ENCODE results near the gene AMPD3.
"Not testable (repeated sequence)": the region's sequence is repeated elsewhere in the genome, so short reads cannot be mapped to it uniquely, and the experiment has no call there.

Gene AMPD3

DNA sequence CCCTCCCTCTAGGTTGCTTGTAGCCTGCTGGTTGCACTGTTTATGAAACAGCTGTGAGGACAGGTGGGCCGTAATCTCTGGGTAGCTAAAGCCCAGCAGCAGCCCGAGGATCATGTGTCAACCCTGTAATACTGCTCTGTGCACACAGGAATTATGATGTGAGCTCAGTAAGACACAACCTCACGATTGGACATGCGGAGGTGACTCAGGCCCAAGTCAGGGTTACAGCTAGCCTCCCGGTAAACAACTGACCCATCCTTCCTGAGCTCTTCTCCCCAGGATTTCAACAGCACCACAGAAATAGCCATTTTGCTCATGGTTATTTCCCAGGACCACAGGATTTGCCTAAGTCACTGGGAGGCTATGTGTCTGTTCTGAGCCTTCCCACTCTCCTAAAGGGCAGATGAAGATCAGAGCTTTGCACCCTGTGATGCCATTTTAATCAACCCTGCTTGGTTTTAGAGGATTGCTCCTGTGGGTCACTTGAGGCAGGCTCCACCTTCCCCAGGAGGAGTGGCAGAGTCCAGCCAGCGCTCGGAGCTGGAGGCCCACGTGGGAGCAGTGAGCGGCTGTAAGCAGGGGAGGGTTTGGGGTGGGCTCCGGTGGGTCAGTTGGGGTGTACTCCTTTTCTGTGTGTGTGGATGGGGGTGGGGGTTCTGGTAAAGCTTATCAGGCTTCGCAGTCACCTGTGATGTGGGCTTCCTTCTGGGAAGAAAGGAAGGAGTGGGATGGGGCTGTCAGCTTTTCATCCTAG is at the start of gene AMPD3:
Gene AMPD3 (plus strand): TSS at position 387 of the 754 bp plus-strand sequence. CDS start 6,256 bp downstream, outside the sequence.
- DNase-seq: peak; percentile 87

DNA sequence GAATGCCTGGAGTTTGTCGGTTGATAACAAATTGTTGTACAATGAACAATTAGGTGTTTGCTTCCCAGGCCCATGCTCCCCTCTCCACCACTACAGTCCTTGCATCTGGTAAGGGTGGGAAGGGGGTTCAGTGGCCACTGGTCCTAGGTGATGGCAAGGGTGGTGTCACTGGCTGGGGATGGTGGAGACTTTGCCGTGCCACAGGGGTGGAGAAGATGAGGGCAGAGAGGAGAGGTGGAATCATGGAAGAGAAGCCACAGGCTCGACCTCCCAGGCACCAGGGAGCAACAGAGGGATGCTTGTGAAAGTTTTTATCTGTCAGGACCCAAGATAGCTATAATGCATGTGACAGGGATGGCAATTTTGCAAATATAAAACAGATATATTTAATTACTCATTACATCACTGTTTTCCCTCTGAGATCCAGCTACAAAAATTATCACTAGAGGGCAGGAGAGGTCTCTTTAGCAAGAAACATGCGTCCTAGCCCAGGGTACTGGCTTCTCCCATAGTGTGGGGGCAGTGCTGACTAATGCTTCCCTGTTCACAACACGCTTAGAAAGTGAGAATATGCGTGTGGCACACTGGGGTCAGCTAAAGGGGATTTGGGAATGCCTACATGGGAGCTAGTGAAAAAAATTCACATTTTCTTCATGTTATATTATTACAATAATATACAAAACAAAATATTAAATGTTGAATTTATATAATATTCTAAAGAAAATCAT is 49.0 kb upstream of the AMPD3 start:
- DNase-seq: peak; percentile 69

GRCh38 chr11:10407055-10407454 is 48.0 kb upstream of the AMPD3 start:
- no peak for DNase-seq

- DNase-seq: no peak
These were observed 47.0 kb upstream of the AMPD3 start for GRCh38 chr11:10407749-10408685.

DNA sequence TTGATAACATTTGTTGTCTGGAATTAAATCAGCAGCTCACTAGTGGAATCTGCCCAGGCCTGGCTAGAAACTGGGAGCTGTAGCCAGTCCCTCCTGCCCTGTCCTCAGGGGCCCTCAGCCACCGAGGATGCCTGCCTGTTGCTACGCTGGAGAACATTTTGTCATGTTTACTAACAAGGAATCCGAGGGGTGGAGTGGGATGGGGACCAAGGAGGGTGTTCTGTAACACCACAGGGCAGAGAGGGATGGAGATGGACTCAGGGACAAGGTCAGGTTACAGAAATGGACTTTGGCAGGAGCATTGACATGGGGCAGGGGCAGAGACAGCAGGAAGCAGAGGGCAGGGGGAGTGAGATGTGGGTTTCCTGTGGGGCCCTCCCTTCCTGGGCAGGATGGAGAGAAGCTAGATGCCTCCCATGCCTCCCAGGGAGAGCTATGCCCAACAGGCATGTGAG is 45.8 kb upstream of the AMPD3 start:
- no peak for DNase-seq

DNA sequence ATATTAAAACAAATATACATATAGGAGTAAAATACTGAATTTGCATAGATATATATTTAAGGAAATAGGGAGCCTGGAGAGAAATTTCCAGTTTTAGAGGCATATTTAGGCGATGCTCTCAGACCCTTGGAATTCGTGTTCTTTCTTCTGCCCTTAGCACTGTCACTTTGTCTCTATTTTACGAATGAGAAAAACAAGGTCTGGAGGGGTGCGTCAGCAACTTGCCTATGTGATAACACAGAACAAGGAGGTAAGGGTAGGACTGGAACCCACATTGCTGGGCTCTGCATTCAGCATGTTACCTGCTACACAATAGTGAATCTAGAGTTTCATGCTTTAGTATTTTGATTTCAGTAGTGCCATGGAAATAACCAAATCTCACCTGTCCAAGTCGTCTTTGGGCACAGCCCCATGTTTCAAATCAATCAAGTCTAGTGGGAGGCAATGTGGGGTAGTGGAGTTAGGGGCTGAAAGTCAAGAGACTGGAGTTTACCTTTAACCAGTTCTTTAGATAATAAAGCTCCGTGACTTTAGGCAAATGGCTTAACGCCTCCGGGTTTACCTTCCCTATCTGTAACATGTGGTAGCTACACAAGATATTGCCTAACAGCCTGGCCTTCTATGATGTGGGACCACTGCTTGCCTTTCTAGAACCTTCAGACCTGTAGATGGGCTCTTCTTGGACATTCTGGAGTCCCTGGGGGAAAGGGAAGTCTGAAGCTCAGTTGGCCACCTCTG is 44.8 kb upstream of the AMPD3 start:
- DNase-seq: no peak

GRCh38 chr11:10410844-10411200 is 44.2 kb upstream of the AMPD3 start:
- no peak for DNase-seq

DNA sequence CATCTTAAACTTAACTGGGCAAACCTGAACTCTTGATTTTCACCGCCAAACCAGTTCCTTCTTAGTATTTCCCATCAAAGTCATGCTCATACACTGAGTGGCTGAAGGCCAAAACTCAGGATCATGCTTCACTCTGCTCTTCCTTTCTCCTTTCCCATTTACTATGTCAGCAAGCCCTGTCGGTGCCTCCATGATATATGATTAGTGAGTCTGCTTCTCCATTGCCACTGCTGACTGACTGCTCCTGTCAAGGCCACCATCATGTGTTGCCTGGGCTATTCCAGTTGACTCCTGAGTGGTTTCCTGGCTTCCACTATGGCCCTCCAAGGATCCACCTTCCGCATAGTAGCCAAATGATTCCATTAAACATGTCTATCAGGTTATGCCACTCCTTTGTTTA is 42.8 kb upstream of the AMPD3 start:
- DNase-seq: no peak

GRCh38 chr11:10413268-10413667 is 41.8 kb upstream of the AMPD3 start:
- no peak for DNase-seq

- DNase-seq: no peak
These were observed 40.9 kb upstream of the AMPD3 start for GRCh38 chr11:10414181-10414580.

- DNase-seq: no peak
These were observed 40.4 kb upstream of the AMPD3 start for GRCh38 chr11:10414659-10415058.

DNA sequence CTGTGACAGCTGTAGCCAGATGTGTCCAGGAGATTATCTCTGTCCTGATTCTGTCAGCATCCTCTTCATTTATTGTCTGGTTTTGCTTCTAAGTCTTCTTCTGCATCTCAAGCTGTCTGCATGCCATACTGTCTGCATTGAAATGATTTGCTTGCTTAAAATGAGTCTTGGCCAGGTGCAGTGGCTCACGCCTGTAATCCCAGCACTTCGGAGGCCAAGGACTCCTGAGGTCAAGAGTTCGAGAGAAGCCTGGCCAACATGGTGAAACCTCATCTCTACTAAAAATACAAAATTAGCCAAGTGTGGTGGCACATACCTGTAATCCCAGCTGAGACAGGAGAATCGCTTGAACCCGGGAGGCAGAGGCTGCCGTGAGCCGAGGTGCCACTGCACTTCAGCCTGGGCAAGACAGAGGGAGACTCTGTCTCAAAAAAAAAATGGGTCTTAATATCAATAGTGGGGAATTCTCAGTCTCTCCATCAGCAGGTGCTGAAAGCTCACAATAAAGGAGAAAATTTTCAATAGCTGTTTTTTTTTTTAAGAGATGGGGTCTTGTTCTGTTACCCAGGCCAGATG is 39.2 kb upstream of the AMPD3 start:
- DNase-seq: no peak

GRCh38 chr11:10418259-10418949 is 36.7 kb upstream of the AMPD3 start:
- no peak for DNase-seq

DNA sequence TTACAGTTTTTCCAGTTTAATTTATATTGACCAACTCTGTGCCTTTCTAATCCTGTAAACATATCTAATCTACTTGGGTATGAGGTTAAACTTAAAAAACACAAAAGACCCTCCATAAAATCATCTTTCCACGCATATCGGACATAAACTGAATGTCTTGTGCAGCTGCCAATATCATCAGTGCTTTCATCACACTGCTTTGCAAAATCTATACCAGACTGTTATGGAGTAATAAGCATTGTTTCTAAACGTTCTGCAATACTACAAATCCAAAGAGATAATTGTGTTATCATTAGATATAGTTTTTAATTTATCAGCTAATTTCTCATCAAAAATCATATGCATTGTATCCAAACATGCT is 36.1 kb upstream of the AMPD3 start:
- no peak for DNase-seq

DNA sequence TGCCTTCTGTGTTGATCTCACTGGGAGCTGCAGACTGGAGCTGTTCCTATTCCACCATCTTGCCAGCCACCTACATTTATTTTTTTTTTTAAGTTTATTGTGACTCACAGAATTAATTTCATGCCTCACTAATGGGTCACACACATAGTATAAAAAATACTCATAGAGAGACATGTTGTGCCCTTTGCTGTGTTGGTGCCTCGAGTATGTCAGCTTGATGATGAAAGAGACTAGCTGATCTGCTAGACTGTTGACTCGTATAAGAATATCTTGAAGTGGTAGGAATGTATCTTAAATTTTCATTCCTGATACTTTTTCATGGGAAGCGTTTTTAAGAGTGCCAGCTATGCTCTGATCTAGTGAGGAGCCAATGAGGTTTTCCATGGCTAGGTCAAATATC is 28.6 kb upstream of the AMPD3 start:
- DNase-seq: no peak

DNA sequence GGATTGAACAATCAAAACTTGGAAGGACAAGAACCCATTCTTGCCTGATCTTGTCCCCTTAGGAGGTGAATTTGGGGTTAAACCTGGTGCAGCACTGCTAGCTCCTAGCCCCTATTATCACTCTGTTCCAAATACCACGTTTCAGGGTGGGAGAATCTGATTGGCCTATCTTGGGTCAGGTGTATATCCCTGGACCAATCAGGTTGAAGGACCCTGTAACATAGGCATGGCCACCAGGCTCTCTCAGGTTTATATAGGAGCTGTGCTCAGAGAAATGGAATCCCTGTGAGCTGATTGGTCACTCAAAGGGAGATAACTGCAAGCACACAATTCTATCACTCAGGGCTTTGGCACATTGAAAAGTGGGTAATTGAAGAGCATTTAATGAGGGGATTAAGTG is 26.6 kb upstream of the AMPD3 start:
- no peak for DNase-seq

GRCh38 chr11:10429526-10429925 is 25.5 kb upstream of the AMPD3 start:
- no peak for DNase-seq

- DNase-seq: no peak
These were observed 22.6 kb upstream of the AMPD3 start for GRCh38 chr11:10432493-10432892.

DNA sequence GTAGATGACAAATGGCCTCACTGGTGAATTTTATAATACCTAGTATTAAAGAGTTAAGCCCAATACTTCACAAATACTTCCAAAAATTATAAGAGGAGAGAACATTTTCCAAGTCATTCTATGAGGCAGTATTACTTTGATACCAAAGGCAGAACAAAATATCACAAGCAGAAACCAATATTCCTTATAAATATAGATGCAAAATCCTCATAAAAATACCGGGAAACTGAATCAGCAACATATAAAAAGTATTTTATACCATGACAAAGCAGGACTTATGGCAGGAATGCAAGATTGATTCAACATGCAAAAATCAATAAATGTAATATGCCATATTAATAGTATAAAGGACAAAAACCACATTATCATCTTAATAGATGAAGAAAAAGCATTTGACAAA is 22.1 kb upstream of the AMPD3 start:
- DNase-seq: no peak

GRCh38 chr11:10436224-10436623 is 18.8 kb upstream of the AMPD3 start:
- no peak for DNase-seq

DNA sequence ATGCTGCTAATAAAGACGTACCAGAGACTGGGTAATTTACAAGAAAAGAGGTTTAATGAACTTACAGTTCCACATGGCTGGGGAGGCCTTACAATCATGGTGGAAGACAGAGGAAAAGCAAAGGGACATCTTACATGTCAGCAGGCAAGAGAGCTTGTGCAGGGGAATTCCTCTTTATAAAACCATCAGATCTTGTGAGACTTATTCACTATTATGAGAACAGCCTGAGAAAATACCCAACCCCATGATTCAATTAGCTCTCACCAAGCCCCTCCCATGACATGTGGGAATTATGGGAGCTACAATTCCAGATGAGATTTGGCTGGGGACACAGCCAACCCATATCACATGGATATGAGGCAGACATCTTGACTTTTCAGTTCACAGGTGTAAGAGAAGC is 18.4 kb upstream of the AMPD3 start:
- DNase-seq: not testable (repeated sequence)

DNA sequence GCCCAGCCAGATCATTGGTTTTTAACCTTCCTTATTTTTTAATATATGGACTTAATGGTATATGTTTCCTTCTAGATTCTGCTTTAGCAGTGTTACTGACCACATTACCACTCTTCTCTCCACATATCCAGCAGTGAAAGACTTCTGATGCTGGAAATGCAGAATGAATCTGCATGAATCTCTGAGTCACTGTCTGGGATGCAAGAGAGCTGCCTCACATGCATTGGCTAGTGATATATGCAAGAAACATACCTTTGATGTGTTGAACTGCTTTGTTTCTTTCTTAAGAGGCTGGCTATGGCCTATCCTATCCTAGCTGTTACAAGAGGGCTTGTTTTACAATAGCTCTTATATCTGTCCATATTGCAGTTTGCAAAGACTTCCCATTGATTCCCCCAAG is 16.6 kb upstream of the AMPD3 start:
- no peak for DNase-seq

All from NCI-H2171 treated with DMSO at 0.1 percent for 48 hours (cell line).